HG03565 (cell line): ENCODE data around the gene CTNNA2.
A peak's percentile ranks its signal among the peaks of the same experiment; 100 is the strongest.

Source experiments
- ATAC-seq: cut with Tn5 transposase; IDR thresholded peaks from one replicate; pipeline ENCODE4 v1.9.1; 2021; ENCODE audit warnings: mild to moderate bottlenecking, moderate library complexity; ENCODE audit not compliant: unreplicated experiment

CTNNA2 gene

GRCh38 chr2:79972661-79973060, 459.8 kb downstream of the CTNNA2 start:
- no peak for ATAC-seq

DNA sequence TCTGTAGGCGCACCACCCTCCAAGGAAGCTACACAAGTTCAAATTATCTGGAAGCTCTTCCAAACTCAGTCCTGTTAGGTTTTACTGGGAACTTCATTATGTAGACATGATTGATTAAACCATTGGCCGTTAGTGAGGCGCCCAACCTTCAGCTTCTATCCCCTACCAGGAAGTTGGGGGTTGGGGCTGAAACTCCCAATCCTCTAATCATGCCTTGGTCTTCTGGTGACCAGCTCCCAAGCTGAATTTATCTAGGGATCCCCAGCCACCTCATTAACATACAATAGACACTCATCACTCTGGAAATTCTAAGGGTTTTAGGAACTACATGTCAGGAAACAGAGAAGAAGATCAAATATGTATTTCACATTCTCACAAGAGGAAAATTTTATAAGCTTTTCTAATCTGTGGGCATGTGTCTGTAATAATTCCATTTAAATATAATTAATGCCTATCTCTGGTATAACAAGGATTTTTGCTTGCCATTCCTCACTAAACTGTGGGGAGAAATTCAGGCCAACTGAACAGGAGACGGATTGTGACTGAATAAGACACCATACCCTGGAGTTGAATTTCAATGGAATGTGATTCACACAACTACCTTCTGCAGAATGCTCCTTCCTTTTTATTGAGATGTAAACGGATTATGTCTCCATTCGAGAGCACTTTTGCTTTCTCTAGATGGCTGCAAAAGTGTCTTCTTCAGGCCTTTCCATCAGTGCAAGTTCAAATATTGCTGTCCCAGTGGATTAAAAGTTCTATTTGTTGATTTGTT, 463.1 kb downstream of the CTNNA2 start:
- ATAC-seq: no peak

GRCh38 chr2:79977792-79978191, 464.9 kb downstream of the CTNNA2 start:
- ATAC-seq: no peak

DNA sequence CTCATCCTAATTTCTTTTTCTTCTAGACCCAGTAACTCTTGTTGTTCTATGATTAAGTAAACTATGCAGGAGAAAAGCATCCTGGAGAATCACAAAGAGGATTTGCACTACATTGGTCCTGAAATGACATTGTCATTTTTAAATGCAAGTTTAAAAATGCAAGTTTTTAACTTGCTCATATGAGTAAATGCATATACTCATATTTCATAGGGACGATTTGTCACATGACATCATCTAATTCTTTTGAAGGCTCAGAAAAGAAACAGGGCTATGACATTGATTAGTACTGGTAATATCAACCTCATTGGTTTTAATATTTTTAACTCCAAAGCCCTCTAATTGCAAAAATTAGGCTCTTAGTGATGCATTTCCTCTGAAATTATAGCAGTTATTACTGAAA, 467.3 kb downstream of the CTNNA2 start:
- no peak for ATAC-seq

DNA sequence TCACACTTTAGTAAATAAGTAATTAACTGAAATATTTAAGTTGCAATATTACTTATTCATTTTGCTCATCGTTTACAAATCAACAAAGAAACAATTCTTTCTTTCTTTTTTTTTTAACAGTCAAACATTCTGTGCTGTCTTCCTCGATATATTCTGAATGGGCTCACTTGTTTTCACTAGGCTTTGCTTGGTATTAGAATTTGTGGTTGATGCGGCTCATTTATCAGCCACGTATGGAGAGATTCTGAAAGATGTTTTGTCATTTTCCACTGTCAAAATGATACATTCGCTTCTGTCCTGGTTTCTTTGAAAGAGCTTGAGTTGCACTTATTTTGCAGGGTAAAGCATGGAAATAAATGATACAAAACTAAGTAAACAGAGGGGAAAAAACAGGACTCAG, 468.0 kb downstream of the CTNNA2 start:
- no peak for ATAC-seq

- no peak for ATAC-seq
Measured at GRCh38 chr2:79981316-79981715, 468.5 kb downstream of the CTNNA2 start.

- peak; percentile 64 for ATAC-seq
Measured at GRCh38 chr2:79982445-79982844, 469.6 kb downstream of the CTNNA2 start.

GRCh38 chr2:79984476-79984875, 471.6 kb downstream of the CTNNA2 start:
- ATAC-seq: no peak

DNA sequence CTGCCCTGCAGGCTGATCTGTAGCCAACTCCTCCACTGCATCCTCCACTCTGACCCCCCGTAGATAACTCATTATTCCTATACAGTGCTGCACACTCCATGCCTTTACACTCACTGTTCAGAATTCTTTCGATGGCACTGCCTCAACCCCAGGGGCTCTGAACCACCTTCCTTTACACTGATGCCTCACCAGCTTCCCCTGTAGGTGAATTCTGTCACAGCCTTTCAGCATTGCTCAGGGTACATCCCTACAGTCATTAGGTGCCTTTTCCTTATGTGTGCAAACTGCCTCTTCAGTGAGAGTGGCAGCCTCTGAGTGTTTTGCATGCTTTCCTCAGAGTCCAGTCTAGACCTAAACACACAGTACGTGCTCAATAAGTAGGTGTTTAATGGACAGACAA, 472.3 kb downstream of the CTNNA2 start:
- no peak for ATAC-seq

GRCh38 chr2:79985571-79985970, 472.7 kb downstream of the CTNNA2 start:
- ATAC-seq: no peak

GRCh38 chr2:79993144-79993543, 480.3 kb downstream of the CTNNA2 start:
- no peak for ATAC-seq

- ATAC-seq: no peak
Measured at GRCh38 chr2:79994161-79994560, 481.3 kb downstream of the CTNNA2 start.

DNA sequence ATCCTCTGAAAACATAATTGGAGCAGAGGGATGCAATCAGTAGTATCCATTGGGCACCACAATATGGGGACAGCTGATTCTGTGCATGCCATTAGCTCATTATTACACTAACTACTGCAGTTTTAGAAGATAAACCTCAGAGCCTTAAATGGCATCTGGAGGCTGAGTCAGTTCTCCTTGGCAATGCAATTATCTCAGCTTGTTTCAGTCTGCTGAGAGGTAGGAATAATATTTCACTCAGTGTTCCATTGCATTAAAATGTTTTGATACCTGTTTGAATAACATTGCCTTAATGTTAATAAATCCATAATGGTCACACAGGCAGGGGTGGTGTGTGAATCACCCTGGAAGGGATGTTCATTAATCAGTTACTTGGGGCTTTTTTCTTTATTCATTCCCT, 482.1 kb downstream of the CTNNA2 start:
- ATAC-seq: no peak

DNA sequence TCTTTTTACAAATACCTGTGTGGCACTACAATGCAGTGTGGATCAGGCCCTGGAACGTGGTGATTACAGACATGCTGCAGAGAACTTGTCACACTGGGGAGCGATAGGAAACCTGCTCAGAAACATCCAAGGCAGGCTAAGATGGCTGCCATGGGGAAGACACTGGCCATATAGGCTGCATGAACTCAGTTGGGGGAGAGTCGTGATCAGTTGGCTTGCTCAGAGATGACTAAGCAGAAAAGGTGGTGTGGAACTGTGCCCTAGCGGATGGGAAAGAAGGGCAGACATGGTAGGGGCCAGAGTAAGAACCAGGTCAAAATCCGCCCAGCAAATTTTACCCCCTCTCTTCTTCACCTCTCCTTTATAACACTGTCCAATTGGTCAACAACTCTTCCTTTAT, 483.9 kb downstream of the CTNNA2 start:
- no peak for ATAC-seq

- ATAC-seq: no peak
Measured at GRCh38 chr2:80001701-80002101, 488.9 kb downstream of the CTNNA2 start.

DNA sequence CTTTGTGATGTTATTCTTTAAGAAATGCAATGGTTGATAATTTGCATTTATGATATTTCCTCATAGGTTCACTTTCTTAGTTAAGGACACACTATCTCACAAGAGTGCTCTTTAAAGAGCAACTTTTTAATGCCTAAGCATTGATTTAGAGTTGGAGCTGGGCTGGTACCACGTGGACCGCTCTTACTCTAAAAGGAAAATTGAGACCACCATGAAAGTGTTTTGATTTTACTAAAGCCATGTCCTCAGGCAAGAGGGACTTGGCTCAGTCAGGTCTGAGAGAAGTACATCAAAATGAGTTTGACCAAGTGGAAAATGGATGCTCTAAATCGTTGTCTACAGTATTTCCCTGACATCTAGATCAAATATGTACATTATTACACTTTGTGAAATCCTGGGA, 489.3 kb downstream of the CTNNA2 start:
- no peak for ATAC-seq

- ATAC-seq: no peak
Measured at GRCh38 chr2:80002568-80003157, 489.8 kb downstream of the CTNNA2 start.

- no peak for ATAC-seq
Measured at GRCh38 chr2:80007777-80008503, 495.1 kb downstream of the CTNNA2 start.

- no peak for ATAC-seq
Measured at GRCh38 chr2:80008596-80008995, 495.7 kb downstream of the CTNNA2 start.

- no peak for ATAC-seq
Measured at GRCh38 chr2:80009211-80009610, 496.4 kb downstream of the CTNNA2 start.

DNA sequence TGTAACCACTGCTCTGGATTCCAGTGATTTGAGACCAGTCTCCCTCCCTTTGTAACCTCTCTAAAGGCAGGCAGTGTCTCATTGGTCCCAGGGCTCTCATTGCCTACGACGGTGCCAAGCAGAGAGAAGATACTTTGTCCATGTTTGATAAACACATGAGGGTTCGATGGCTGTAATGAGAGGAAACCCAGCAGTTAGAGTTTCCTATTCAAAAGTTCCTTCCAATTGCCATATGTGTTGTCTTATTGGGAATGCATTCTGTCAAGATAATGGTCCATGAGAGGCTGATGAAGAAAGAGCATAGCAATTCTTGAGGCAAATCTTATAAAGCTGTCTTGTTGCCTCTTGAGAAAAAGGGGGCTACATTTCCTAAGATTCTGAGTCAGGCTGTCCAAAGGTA, 499.2 kb downstream of the CTNNA2 start:
- no peak for ATAC-seq

DNA sequence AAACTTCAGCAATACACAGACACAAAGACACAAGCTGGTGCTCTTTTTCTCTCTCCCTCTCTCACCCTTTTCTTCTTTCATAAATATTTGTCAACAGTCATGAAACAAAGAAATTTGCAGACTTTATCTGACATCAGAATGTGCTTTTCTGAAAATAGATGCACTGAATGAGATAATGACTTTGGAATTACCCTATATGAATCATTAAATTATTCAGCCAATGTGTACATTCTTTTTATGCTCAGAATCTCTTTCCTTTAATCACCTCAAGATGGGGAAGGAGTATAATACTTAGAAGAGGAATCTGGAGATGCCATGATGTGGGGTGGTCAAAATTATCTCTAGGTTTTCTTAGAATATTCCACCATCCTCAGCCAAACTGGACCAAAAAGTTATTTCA, 501.8 kb downstream of the CTNNA2 start:
- no peak for ATAC-seq
